GM19324 (cell line): ENCODE data around the gene KATNA1.

ENCODE experiments used
- ATAC-seq: cut with Tn5 transposase; IDR thresholded peaks from one replicate; pipeline ENCODE4 v1.9.1; 2021; ENCODE audit warnings: mild to moderate bottlenecking, moderate library complexity; ENCODE audit not compliant: unreplicated experiment, low FRiP score

KATNA1 gene

DNA sequence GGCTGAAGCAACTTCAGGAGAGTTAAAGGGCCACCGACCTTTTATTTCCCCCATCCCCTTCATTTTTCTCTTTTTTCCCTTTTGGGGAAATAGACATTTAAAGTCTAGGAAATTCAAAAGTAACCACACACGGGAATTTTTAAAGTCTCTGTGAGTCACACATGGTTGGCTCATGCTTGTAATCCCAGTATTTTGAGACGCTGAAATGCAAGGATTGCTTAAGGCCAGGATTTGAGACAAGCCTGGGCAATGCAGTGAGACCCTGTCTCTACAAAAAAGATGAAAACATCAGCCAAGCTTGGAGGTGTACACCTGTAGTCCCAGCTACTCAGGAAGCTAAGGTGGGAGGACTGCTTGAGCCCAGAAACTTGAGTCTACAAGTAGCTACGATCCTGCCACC, 34.2 kb downstream of the KATNA1 start:
- no peak for ATAC-seq

DNA sequence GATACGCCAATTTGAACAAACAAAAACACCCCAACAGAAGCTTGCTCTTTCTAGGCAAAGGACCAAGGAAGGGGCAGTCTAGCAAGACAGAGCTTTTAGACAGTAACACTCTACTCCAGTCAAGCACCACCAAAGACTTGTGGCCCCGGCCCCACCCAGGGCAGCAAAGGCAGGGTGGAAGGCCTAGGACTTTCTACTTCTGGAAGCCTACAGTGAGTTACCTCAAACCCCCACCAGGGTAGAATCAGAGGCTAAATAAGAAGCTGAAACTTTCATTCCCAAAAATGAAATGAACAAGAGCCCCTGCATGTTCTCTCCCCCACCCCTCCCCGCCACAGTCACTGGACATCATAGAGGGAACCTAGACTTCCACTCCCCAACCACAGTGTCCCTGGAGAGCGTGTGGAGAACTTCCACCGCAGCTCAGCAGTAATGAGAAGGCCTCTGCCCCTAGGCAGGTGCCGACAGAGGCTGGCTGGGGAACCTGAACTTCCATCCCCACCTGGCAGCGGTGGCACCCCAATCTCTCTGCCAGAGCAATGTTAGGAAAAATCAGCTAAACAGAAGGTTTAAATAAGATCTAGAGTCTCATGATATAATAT, 40.0 kb downstream of the KATNA1 start:
- no peak for ATAC-seq

DNA sequence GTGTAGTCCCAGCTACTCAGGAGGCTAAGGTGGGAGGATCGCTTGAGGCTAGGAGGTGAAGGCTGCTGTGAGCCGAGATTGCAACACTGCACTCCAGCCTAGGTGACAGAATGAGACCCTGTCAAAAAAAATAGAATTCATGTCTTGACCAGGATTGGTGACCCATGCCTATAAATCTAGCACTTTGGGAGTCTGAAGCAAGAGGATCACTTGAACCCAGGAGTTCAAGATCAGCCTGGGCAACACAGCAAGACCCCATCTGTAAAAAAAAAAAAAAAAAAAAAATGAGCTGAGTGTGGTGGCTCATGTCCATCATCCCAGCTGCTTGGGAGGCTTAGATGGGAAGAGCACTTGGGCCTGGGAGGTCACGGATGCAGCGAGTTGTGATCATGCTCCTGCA, 48.0 kb downstream of the KATNA1 start:
- ATAC-seq: no peak

DNA sequence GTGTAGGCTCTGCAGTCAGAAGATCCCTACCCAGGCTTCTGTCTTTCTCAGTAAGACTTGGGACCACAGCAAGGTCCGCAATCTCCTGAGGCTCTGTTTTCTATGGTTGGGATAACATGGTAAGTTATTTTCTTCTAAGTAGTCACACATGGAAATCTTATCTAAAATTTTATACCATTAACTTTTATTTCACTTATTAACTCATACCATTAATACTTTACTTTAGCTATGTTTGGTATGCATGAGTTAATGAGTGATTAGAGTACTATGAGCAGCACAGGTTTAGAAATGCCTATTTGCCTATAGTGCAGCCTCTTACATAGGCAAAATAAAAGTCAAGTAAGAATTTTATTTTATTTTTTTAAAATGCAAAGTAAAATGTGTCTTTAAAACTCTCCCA, 55.1 kb downstream of the KATNA1 start:
- no peak for ATAC-seq

DNA sequence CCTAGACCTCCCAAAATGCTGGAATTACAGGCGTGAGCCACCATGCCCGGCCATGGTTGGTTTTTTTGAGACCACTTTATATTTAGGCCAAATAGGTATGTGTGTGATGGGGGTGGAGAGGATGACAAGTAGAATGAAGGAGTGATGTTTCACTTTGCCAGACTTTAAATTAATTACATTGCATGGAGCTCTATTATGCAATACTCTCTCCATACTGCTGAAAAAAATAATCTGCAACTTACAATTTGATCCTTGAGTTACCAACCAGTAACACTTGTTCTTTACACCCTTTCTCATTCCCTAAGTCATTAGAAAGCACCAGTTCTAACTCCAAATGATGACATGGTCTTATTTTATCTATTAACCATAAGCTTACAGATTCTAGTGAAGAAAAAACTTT, 55.5 kb downstream of the KATNA1 start:
- ATAC-seq: no peak

DNA sequence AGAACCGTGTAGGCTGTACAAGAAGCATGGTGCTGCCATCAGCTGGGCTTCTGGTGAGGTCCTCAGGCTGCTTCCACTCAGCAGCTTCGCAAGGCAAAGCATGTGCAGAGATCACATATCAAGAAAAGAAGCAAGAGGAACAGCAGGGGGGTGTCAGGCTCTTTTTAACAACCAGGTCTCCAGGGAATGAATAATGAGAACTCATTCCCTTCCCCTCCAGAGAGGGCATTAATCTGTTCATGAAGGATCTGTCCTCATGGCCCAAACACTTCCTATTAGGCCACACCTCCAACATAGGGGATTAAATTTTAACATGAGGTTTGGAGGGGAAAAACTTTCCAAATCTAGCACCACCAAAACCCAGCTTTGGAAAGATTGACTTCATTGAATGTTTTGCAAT, 62.4 kb downstream of the KATNA1 start:
- ATAC-seq: no peak

DNA sequence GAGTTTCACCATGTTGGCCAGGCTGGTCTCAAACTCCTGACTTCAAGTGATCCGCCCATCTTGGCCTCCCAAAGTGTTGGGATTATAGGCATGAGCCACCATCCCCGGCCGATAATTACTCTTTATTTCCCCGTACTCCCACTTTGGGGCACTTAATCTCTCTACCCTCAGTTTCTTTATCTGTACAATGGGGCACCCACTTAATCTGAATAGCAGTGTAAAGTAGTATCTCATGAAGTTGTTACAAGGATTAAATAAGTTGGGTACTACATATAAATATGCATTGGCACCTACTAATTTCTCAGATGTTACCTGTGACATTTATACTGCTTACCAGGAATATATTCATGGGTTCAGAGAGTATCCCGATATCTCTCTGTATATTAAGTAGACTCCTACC, 67.2 kb downstream of the KATNA1 start:
- no peak for ATAC-seq

DNA sequence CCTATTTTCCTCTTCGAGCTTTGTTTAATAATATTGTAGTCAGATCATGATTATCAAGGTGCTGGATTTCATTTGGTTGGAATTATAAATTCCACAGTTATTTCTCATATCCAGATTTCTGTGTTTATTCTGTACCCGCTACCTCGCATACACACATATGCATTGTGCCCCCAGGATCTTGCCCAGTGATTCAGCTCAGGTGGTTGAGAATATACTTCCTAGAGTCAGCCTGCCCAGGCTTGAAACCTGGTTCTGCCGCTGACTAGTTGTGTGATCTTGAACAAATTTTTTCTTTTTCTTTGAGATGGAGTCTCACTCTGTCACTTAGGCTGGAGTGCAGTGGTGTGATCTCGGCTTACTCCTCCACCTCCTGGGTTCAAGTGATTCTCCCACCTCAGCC, 67.6 kb downstream of the KATNA1 start:
- ATAC-seq: no peak

DNA sequence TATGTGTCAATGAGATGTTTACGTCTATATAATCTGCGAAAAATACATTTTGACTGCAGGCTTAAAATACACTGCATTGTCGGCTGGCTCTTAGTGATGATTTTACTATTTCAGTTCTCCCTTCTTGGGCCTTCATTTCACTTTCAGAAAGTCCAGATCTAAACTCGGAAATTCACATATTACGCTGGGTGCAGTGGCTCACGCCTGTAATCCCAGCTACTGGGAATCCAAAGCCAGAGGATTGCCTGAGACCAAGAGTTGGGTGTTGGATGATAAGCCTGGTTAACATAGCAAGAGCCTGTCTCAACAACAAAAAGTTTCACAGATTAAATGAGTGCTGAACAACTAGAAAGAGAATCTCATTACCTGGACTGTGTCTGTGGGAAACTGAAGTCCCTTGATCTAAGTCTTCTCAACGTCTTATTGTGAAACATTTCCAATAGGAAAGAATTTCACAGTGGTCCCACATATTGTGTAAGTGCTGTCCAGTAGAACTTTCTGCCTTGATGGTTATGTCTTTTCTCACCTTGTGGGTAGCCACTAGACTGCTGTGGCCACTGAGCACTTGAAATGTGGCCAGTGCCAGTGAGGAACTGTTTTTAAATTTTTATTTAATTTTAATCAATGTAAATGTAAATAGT, 80.4 kb downstream of the KATNA1 start:
- ATAC-seq: no peak

DNA sequence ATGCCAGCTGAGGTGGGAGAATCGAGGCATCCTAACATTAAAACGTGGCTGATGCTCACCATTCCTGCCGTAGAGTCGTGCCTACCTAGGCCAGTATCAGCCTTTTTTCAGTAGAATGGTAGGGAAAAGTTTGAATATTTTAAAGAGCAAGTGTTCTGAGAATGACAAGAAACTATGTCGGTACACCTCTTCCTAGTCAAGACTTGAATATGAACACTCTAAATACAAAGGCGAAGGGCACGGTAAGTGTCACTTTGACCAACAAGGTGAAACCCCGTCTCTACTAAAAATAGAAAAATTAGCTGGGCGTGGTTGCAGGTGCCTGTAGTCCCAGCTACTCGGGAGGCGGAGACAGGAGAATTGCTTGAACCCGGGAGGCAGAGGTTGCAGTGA, 81.3 kb downstream of the KATNA1 start:
- no peak for ATAC-seq

DNA sequence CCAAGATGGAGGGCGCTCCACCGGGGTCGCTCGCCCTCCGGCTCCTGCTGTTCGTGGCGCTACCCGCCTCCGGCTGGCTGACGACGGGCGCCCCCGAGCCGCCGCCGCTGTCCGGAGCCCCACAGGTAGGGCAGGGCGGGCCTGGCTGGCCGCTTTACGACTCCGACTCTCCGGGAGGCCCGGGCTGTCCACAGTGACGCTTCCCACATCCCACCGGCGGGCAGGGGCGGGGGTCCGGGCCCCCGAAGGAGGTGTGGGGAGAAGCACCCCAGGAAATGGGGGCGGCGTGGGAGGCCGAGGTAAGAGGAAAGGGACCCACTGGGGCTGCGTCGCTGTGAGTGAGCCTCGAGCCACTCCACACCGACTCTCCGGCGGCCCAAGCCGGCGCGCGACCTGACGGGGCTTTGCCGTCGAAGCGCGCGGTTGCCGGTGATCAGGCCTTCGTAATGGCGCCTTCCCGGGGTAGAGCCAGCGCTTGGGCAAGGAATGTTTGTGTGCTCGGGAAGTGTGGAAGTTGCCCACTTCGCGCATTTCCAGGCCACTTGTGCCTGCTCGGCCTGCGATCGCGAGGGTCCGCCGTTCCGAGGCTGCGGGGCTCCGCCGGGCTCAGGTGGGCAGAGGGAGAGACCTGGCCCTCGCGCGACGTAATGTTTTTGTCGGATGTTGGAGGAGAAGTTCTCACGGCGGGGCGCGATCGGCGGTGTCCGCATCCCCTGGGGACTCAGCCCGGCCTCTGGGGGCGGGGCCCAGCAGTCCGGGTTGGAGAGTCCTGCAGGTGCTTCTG, 81.9 kb downstream of the KATNA1 start:
- peak; percentile 23 for ATAC-seq

DNA sequence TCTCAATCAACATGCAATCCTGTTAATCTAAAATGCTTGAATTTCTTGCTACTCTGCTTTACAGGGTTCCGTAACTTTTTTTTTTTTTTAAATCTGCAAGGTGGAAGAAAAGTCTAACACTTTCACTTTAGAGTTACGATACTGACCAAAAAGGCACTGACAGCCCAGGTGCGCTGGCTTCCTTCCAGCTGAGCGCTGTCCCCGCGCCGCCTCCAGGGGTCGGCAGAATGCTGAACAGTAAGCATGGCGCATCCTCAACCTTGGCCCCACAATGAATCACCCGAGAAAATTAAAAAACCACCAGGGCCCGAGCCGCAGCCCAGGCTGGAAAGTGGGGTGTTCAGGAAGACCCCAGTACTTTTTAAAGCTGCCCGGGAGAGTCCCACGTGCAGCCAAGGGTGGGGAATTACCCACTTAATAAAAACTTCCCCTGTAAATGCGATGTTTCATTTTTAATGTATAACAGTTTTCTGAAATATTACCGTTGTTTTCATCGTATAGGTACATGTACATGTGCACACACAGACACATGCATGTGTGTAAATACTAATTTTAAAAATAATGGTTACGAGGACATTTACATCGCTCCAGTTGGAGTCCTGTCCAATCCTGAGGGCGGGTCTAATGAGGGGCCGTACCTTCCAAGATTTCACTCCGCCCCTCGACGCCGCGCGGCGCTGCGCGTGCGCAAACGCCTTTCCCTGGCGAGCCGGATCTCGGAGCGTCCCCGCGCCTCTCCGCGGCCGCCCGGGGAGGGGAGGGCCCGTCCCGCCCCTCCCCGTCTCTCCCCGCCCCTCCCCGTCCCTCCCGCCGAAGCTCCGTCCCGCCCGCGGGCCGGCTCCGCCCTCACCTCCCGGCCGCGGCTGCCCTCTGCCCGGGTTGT, 82.7 kb downstream of the KATNA1 start, which contains the start of gene GINM1:
GINM1 (plus strand) TSS at position 849 of the 883 bp plus-strand sequence. CDS start 40 bp downstream, outside the sequence.
- peak; percentile 93 for ATAC-seq

DNA sequence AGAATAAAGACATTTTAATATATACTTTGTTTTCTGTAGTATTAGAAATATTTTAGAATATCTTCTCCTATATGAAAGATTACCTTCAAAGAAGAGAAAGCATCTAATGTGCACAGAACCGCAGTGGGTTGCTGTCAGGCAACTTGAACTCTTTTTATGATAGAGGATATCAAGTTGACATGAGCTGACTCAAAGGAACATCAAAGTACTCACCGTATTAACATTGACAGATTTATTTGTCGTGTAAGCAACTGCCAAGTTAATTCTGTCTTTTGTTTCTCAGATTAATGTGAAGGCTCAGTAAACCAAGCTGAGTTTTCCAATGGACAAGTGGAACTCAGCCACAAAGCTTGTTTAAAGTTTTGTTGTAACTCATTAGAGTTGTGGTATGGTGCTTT, 84.6 kb downstream of the KATNA1 start:
- no peak for ATAC-seq

DNA sequence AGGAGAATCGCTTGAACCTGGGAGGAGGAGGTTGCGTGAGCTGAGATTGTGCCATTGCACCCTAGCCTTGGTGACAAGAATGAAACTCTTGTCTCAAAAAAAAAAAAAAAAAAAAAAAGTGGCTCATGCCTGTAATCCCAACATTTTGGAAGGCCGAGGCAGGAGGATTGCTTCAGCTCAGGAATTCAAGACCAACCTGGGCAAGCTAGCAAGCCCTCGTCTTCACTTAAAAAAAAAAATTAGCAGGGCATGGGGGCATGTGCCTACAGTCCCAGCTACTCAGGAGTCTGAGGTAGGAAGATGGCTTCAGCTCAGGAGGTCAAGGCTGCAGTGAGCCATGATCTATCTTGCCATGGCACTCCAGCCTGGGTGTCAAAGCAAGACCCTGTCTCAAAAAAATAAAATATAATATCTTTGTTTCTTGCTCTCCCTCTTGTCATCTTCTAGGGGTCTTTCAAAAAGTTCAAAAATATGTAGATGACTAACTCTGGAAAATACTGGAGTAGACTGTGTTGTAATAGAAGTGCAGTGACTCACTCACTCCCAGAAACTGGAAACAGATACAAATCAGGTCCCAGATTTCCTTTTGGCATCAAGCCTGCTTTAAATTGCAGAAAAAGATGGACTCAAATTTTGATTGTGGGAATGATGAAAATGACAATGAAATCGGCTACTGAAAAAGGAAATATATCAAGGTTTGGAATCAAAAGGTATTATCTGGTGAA, 85.1 kb downstream of the KATNA1 start:
- ATAC-seq: no peak

DNA sequence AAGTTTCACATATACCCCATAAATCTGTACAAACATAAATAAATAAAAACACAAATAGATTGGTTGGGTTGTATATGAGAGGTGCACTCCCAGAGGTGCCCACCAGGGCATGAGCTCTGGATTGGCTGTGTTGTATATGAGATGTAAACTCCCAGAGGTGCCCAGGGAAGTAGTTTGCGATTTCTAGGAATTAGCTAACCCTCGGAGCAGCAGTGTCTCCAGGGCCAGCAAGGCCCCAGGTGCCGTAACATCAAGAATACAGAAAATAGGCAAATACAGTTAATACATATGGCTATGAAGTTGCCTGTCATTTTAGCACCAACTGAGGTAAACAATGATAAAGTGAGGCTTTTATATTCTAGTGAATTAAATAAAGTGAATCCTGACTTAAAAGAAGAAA, 87.8 kb downstream of the KATNA1 start:
- ATAC-seq: no peak

DNA sequence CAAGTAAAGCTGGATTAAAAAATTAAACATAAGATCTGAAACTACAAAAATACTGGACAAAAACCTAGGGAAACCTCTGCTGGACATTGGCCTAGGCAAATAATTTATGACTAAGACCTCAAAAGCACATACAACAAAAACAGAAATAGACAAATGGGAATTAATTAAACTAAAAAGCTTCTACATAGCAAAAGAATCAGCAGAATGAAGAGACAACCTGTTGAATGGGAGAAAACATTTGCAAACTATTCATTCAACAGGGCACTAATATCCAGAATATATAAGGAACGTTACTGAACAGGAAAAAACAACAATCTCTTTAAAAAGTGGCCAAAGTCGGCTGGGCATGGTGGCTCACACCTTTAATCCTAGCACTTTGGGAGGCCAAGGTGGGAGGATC, 89.1 kb downstream of the KATNA1 start:
- ATAC-seq: no peak

DNA sequence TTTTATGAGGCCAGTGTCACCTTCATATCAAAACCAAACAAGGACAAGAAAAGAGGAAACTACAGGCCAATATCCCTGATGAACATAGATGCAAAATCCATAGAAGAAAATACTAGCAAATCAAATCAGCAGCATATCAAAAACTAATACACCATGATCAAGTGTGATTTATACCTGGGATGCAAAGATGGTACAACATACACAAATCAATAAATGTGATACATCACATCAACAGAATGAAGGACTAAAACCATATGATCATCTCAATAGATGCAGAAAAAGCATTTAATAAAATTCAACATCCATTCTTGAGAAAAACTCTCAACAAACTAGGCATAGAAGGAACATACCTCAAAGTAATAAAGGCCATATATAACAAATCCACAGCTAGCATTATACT, 90.5 kb downstream of the KATNA1 start:
- ATAC-seq: no peak

DNA sequence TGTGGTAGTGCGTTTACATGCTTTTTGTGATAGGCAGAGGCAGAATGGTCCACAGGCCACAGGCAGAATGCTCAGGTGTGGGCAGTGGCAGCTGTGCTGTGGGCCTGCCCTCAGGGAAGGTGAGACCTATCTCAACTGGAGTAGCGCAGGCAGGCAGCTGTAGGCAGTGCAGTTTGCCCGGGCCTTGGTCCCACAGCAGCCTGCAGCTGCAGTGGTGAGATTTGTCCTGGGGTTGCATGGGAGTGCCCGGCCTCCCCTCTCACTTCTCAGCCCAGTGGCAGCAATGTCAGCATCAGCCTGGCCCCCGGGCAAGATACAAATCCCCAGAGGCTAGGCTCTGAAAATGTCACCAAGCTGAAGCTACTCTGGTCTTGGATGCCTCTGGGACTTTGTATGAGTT, 96.6 kb downstream of the KATNA1 start:
- no peak for ATAC-seq

DNA sequence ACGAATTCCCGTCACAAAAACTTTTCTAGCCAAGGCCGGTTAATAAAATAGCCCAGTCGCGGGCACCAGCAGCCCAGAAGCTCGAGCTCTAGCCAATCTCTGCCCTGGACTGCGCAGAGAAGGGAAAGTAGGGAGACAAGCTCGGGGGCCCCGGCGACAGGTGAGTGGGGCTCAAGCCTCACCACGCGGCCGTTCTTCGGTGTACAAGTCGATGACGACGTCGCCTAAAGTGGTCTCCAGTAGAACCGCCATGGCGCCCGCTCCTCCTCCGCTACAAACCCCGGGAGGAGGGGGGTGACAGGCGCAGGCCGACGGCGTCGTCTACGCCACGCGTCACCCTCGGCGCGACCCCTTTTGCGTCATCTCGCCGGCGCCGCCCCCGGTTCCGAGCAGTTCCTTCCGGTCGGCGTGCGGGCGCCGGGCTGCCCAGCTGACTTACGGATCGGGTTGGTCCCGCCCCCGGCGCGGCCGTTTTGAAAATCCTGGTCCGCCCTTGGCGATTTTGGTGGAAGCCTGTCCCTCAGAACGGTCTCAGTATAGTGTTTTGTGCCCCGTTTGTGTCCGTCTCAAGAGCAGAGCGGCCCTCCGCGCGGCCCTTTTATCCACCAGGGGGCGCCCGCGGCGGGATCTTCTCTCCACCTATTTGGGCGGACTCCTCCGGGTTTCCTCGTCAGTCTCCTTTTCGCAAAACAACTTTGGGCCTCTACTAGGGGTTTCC, 102.6 kb downstream of the KATNA1 start, which contains the start of gene PPIL4:
PPIL4 (minus strand) TSS at position 290 of the 718 bp plus-strand sequence; CDS start at position 252, 38 bp downstream.
- peak; percentile 98 for ATAC-seq
